Measurements from ENCODE around the gene IPMK. TPM values are rescaled to one million over a fixed set of nuclear protein-coding genes. Genes with fewer than 3 reads are reported as not detected.
A peak's percentile ranks its signal among the peaks of the same experiment; 100 is the strongest.

IPMK gene
- total RNA-seq, 1 experiment from 2014 or later, result 7.2 TPM

- Histone ChIP-seq H3K9ac (ENCODE audit: extremely low read depth, insufficient read length, low read length) (no peak overlapping the region), H3K9me3 (ENCODE audit: control insufficient read depth, low read depth, low read length) (no peaks in the 10 kb centered on the region), H2BK20ac (ENCODE audit: low read depth, low read length, poor library complexity, severe bottlenecking) (no peak overlapping the region), H3K4me1 (ENCODE audit: insufficient read depth, low read length) (no peaks in the 10 kb centered on the region), H3K23me2 (ENCODE audit: insufficient read length, low read depth, low read length, poor library complexity, severe bottlenecking) (no peaks in the 10 kb centered on the region), H2BK15ac (ENCODE audit: low read depth, low read length) (no peak overlapping the region), H2BK5ac (ENCODE audit: insufficient read length, low read length) (no peak overlapping the region), H2BK120ac (ENCODE audit: low read depth, low read length, poor library complexity, severe bottlenecking) (no peak overlapping the region), H3T11ph (ENCODE audit: low read length) (no peak overlapping the region), H3K14ac (ENCODE audit: insufficient read depth, low read length) (no peak overlapping the region), H4K91ac (ENCODE audit: insufficient read length, low read depth, low read length) (no peak overlapping the region), H4K8ac (replicated peaks; ENCODE audit: insufficient read length, low read depth, low read length) (no peak overlapping the region), H3K27ac (ENCODE audit: insufficient read length, low read depth, low read length) (no peak overlapping the region), H3K4me2 (ENCODE audit: insufficient read depth, insufficient read length, low read length) (no peak overlapping the region), H3K18ac (ENCODE audit: insufficient read length, low read depth, low read length) (no peak overlapping the region), H4K5ac (ENCODE audit: insufficient read length, low read depth, low read length) (no peak overlapping the region), H3K79me2 (ENCODE audit: insufficient read depth, low read length) (no peaks in the 10 kb centered on the region), H3K27me3 (ENCODE audit: insufficient read depth, low read length) (no peaks in the 10 kb centered on the region), H3K79me1 (ENCODE audit: insufficient read depth, low read depth, low read length, poor library complexity, severe bottlenecking) (no peaks in the 10 kb centered on the region), H3K4ac (ENCODE audit: low read depth, low read length) (no peak overlapping the region), H3K56ac (ENCODE audit: insufficient read length, low read depth, low read length) (no peak overlapping the region), H2AK5ac (ENCODE audit: insufficient read length, low read length) (no peak overlapping the region), H4K20me1 (ENCODE audit: control insufficient read depth, insufficient read depth, insufficient read length) (no peaks in the 10 kb centered on the region), H2BK12ac (ENCODE audit: insufficient read length, low read depth, low read length) (no peak overlapping the region), H2AFZ (ENCODE audit: low read length) (no peak overlapping the region), H3K23ac (ENCODE audit: insufficient read length, low read depth, low read length) (no peak overlapping the region)
- H3K4me1 Mint-ChIP-seq, result peaks cover 14% of the 10 kb centered on the region in 2 experiments
- H3K4me3 Mint-ChIP-seq, result no peak overlapping the region
- peaks cover under 1 to 4% of the 10 kb centered on the region in 2 experiments; a peak in 2 of 5 replicates for H3K9me3 Mint-ChIP-seq
- TF ChIP-seq CTCF (conservative IDR thresholded peaks at IDR 0.05), result no peak
- no CpG with 5 or more reads among the region's 3 CpGs for WGBS (ENCODE audit: extremely low coverage, insufficient read length, low lambda C conversion rate)
- peaks cover 7% of the 10 kb centered on the region in 3 experiments; a peak in 5 of 7 replicates for H3K36me3 Mint-ChIP-seq (ENCODE audit: insufficient read depth in 1 of 3, low read depth in 3 of 3)
- no peak for DNase-seq
- H3K27ac Mint-ChIP-seq, result peak overlapping the region in 1 of 3 experiments; percentile 22; a peak in 1 of 7 replicates
- no peaks in the 10 kb centered on the region for H3K27me3 Mint-ChIP-seq (ENCODE audit: low read depth)
These were observed 55.1 kb downstream of the IPMK start for GRCh38 chr10:58212622-58213021.
